Right atrium auricular region (tissue), 2 donors: Measurements from ENCODE around the gene PINLYP. TPM values are rescaled to one million over a fixed set of nuclear protein-coding genes. Genes with fewer than 3 reads are reported as not detected.
A peak's percentile ranks its signal among the peaks of the same experiment; 100 is the strongest.

Experiments used
- DNase-seq: peaks from one replicate; pipeline ENCODE4 v3.0.0-alpha.2; 2019; ENCODE audit warnings: low spot score
- H3K27ac ChIP-seq, 2 donors: fragments of 200-600 bp; sonication (generic); 1 replicate in 1 of 2; 2 replicates in 1 of 2; pipeline ENCODE4 v1.5.1; 2016 to 2019
- H3K27me3 ChIP-seq, 2 donors: fragments of 200-600 bp; sonication (generic); one replicate each; pipeline versions ENCODE4 v1.5.1 to v1.6.0; 2017 to 2019
- H3K36me3 ChIP-seq: fragments of 200-600 bp; sonication (generic); one replicate; pipeline ENCODE4 v1.5.1; 2016
- H3K4me1 ChIP-seq, 2 donors: fragments of 200-600 bp; sonication (generic); one replicate each; pipeline versions ENCODE4 v1.5.1 to v1.6.0; 2017 to 2019
- H3K4me3 ChIP-seq, 2 donors: fragments of 200-600 bp; sonication (generic); 1 replicate in 1 of 2; 2 replicates in 1 of 2; pipeline ENCODE4 v1.5.1; 2017 to 2019; ENCODE audit warnings: mild to moderate bottlenecking in 1 of 2, moderate library complexity in 1 of 2
- H3K9me3 ChIP-seq, 2 donors: fragments of 200-600 bp; sonication (generic); one replicate each; pipeline ENCODE4 v1.5.1; 2019
- total RNA-seq, 2 donors: library from RNA; depleted of rRNA; stranded (reverse); fragments of >200 nt; gene quantifications; one replicate each; pipeline ENCODE4 v1.1.0, GENCODE V29; 2016
- TF ChIP-seq, protein P1 (sequence below), 2 donors: fragments of 200-600 bp; sonication (generic); IDR thresholded peaks; one replicate each; pipeline ENCODE4 v1.5.1; 2019; ENCODE audit warnings: antibody characterized with exemption in 2 of 2

The PINLYP gene
- total RNA-seq, 2 donors from 2014 or later = 1.6 to 4.5 TPM

DNA sequence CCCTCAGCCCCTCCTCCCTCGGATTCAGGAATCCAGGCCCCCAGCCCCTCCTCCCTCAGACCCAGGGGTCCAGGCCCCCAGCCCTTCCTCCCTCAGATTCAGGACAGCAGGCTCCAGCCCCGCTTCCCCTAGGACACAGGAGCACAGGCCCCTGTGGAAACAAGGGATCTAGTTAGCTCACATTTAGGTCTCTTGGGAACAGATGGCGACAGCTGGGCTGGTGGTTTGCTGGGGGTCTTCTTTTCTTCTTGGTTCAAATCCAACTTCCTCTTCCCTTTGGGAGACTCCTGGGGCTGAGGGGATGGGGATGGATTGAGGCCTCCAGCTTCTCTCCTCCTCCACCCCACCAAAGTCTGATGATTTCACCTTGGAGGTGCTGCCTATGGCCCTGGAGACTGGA lies 23.0 kb upstream of the PINLYP start:
- no peaks in the 10 kb centered on the region for H3K27me3 ChIP-seq
- no peaks in the 10 kb centered on the region for H3K9me3 ChIP-seq
- TF ChIP-seq, protein P1, sequence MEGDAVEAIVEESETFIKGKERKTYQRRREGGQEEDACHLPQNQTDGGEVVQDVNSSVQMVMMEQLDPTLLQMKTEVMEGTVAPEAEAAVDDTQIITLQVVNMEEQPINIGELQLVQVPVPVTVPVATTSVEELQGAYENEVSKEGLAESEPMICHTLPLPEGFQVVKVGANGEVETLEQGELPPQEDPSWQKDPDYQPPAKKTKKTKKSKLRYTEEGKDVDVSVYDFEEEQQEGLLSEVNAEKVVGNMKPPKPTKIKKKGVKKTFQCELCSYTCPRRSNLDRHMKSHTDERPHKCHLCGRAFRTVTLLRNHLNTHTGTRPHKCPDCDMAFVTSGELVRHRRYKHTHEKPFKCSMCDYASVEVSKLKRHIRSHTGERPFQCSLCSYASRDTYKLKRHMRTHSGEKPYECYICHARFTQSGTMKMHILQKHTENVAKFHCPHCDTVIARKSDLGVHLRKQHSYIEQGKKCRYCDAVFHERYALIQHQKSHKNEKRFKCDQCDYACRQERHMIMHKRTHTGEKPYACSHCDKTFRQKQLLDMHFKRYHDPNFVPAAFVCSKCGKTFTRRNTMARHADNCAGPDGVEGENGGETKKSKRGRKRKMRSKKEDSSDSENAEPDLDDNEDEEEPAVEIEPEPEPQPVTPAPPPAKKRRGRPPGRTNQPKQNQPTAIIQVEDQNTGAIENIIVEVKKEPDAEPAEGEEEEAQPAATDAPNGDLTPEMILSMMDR (IDR thresholded peaks at IDR 0.05) = no peak
- H3K4me1 ChIP-seq = no peaks in the 10 kb centered on the region
- H3K4me3 ChIP-seq = no peak overlapping the region
- no peak for DNase-seq
- H3K36me3 ChIP-seq = peaks cover 28% of the 10 kb centered on the region
- H3K27ac ChIP-seq = no peak overlapping the region

DNA sequence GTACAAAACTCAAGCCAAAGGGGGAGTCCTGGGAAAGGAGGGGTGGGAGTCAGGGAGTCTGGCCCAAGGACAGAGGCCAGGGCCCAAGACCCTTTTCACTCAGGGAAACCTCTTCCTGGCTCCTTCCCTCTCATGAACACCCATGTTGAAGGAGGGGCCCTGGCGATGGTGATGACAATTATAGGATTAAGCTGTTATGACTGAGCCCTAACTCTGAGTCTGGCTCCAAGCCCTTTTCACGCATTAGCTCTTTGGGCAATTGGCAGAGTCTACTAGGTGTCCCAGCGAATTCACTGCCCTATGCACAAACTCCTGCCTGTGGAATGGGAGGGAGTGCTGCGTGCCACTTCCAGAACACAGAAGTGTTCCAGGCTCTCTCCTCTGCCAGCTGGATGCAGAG lies 21.9 kb upstream of the PINLYP start:
- DNase-seq = no peak
- no peak overlapping the region for H3K27ac ChIP-seq
- H3K36me3 ChIP-seq = peaks cover 35% of the 10 kb centered on the region
- TF ChIP-seq, protein P1 (IDR thresholded peaks at IDR 0.05) = no peak
- H3K4me3 ChIP-seq = no peak overlapping the region
- no peaks in the 10 kb centered on the region for H3K27me3 ChIP-seq
- no peaks in the 10 kb centered on the region for H3K4me1 ChIP-seq
- no peaks in the 10 kb centered on the region for H3K9me3 ChIP-seq

DNA sequence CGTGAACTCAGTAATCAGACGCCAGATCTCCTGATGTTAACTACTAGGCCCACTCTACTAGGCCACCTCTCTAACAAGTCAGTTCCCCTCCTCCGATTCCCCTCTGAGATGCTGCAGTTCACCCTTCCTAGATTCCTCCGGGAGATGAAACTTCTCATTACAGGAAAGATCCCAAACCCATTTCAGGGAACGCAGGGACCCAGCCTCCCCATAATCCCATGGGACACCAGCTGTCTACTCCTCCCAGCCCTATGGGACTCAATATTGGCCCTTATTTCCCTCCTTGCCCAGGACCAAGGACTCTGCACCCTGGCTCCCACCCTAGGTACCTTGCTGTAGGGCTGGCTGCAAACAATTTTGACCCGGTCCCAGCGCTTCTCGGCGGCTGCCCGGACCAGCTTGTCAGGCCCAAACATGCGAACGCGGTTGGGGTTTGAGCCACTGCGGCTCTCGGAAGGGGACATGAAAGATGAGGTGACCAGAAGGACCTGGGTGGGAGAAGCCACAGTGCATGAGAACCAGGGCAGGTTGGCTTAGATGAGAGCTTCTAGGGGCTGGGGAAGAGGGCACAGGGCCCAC lies 21.2 kb upstream of the PINLYP start:
- no peak overlapping the region for H3K4me3 ChIP-seq
- no peak for DNase-seq
- H3K27ac ChIP-seq = no peak overlapping the region
- H3K4me1 ChIP-seq = no peaks in the 10 kb centered on the region
- peaks cover 35% of the 10 kb centered on the region for H3K36me3 ChIP-seq
- TF ChIP-seq, protein P1 (IDR thresholded peaks at IDR 0.05) = no peak
- H3K27me3 ChIP-seq = no peaks in the 10 kb centered on the region
- no peaks in the 10 kb centered on the region for H3K9me3 ChIP-seq

DNA sequence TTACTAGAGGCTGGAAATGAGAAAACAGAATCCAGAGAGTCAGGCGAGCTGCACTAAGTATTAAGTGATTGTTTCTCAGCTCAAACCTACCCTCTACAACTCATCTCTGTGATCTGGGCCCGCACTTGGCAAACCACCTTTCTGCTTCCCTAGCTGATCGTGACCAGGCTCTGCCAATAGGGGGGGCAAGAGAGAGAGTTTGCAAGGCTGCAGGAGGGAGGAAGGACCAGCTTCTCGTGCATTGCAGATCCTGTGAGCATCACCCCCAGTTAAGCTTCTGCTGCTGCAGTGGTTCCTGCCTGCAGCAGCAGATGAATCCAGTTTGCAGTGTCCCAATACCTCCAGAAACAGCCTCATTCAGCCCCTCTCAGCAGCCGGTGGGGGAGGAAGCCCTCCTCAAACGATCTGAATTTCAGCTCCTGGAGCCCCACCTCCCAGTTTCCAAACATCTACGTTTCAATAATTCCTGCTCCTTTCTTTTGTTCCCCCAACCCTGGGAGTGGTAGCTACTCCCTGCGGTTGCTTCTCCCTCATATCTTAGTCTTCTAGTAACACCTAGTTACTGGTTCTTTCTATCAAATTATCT lies 20.3 kb upstream of the PINLYP start:
- no peaks in the 10 kb centered on the region for H3K9me3 ChIP-seq
- no peaks in the 10 kb centered on the region for H3K27me3 ChIP-seq
- TF ChIP-seq, protein P1 (IDR thresholded peaks at IDR 0.05) = peak; percentile 32 to 66
- H3K36me3 ChIP-seq = peaks cover 39% of the 10 kb centered on the region
- no peak overlapping the region for H3K4me3 ChIP-seq
- DNase-seq = peak; percentile 64
- no peak overlapping the region for H3K27ac ChIP-seq
- H3K4me1 ChIP-seq = no peaks in the 10 kb centered on the region

DNA sequence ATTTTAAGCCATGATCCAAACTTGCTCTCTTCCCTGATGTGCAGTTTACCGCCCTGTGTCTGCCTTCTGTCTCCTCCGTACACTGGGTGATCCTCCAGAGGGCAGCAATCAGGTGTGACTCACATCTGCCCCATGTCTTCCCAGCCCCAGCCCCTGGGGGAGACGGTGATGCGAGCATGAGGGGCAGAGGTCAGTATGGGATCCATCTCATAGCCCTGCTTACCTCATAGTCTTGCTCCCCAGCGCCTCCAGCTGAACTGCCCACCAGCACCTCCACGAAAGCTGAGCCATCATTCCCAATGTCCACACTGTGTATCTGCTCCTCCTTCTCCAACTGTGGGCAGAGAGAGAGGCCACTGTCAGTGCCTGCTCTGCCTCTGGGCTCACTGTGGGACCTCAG lies 14.9 kb upstream of the PINLYP start:
- Histone ChIP-seq H3K27ac (no peak overlapping the region), H3K9me3 (no peaks in the 10 kb centered on the region), H3K4me3 (no peak overlapping the region), H3K4me1 (peaks cover 0 to 13% of the 10 kb centered on the region in 2 donors), H3K27me3 (no peaks in the 10 kb centered on the region), H3K36me3 (peaks cover 25% of the 10 kb centered on the region)
- TF ChIP-seq, protein P1 (IDR thresholded peaks at IDR 0.05) = no peak
- DNase-seq = no peak
